ENCODE data around the gene RCOR2. TPM values are rescaled to one million over a fixed set of nuclear protein-coding genes. Genes with fewer than 3 reads are reported as not detected.

Gene RCOR2
- total RNA-seq, 2 experiments from 2014 or later = 2.1 to 2.4 TPM

GRCh38 chr11:63961608-63962412, 44.8 kb upstream of the RCOR2 start:
- Histone ChIP-seq H3K36me3 (ENCODE audit: insufficient read depth, low read length) (no peaks in the 10 kb centered on the region), H2AFZ (ENCODE audit: low read length) (no peak overlapping the region), H3K4me1 (ENCODE audit: insufficient read depth, low read length, poor library complexity, severe bottlenecking) (peaks cover 4% of the 10 kb centered on the region), H3K27ac (ENCODE audit: low read depth, low read length, poor library complexity, severe bottlenecking) (no peak overlapping the region), H4K20me1 (ENCODE audit: insufficient read depth, low read length) (no peaks in the 10 kb centered on the region), H3K4me2 (ENCODE audit: low read length) (no peak overlapping the region), H3K4me3 (ENCODE audit: low read depth, low read length, poor library complexity, severe bottlenecking) (no peak overlapping the region), H3K9me2 (ENCODE audit: insufficient read depth, low read length) (no peaks in the 10 kb centered on the region), H3K79me2 (ENCODE audit: insufficient read depth, low read depth, low read length) (no peaks in the 10 kb centered on the region), H3K9me3 (ENCODE audit: low read length) (no peaks in the 10 kb centered on the region)
- POLR2A ChIA-PET = interaction anchor here (1.0 to 1.2 kb wide), 2 partner anchors 9 to 253 kb away, joined by 3 to 4 read pairs; no protein-coding TSS in a partner anchor
- no peak for DNase-seq (ENCODE audit: low spot score)
- no peak for TF ChIP-seq CTCF (conservative IDR thresholded peaks at IDR 0.05; ENCODE audit: low read length)
- no peak for TF ChIP-seq EZH2phosphoT487 (IDR thresholded peaks at IDR 0.05; ENCODE audit: borderline replicate concordance, low read depth, low read length)
- CTCF ChIA-PET (ENCODE audit: unreplicated experiment) = interaction anchor here (0.5 to 0.7 kb wide), 3 partner anchors 79 to 1110 kb away, joined by 3 read pairs; partner anchors contain the start of gene FERMT3
- no TSS peak for BruUV-seq (replicated peaks)
- intact Hi-C loops (cut with micrococcal nuclease; ENCODE audit: unreplicated experiment) = no loop called here

- H3K27ac ChIP-seq (ENCODE audit: low read depth, low read length, poor library complexity, severe bottlenecking) = no peak overlapping the region
- CTCF ChIA-PET (ENCODE audit: unreplicated experiment) = no interaction called here
- no TSS peak for BruUV-seq (replicated peaks)
These were observed 41.0 kb upstream of the RCOR2 start for GRCh38 chr11:63958008-63958407.

GRCh38 chr11:63952570-63952969, 35.6 kb upstream of the RCOR2 start:
- no peaks in the 10 kb centered on the region for H4K20me1 ChIP-seq (ENCODE audit: insufficient read depth, low read length)
- intact Hi-C loops (cut with micrococcal nuclease; ENCODE audit: unreplicated experiment) = no loop called here
- BruUV-seq (replicated peaks) = no TSS peak
- peaks cover 9% of the 10 kb centered on the region for H3K4me1 ChIP-seq (ENCODE audit: insufficient read depth, low read length, poor library complexity, severe bottlenecking)
- CTCF ChIA-PET (ENCODE audit: unreplicated experiment) = no interaction called here
- H3K79me2 ChIP-seq (ENCODE audit: insufficient read depth, low read depth, low read length) = no peaks in the 10 kb centered on the region
- H3K9me3 ChIP-seq (ENCODE audit: low read length) = no peaks in the 10 kb centered on the region
- POLR2A ChIA-PET = interaction anchor here (1.1 kb wide), 2 partner anchors 10 to 33 kb away, joined by 3 to 4 read pairs; partner anchors contain the start of gene OTUB1
- no peak overlapping the region for H3K27ac ChIP-seq (ENCODE audit: low read depth, low read length, poor library complexity, severe bottlenecking)
- H3K4me2 ChIP-seq (ENCODE audit: low read length) = no peak overlapping the region
- TF ChIP-seq CTCF (conservative IDR thresholded peaks at IDR 0.05; ENCODE audit: low read length) (no peak), EZH2phosphoT487 (IDR thresholded peaks at IDR 0.05; ENCODE audit: borderline replicate concordance, low read depth, low read length) (no peak)
- no peak overlapping the region for H2AFZ ChIP-seq (ENCODE audit: low read length)
- no peak for DNase-seq (ENCODE audit: low spot score)
- H3K36me3 ChIP-seq (ENCODE audit: insufficient read depth, low read length) = peaks cover 73% of the 10 kb centered on the region
- H3K9me2 ChIP-seq (ENCODE audit: insufficient read depth, low read length) = no peaks in the 10 kb centered on the region
- H3K4me3 ChIP-seq (ENCODE audit: low read depth, low read length, poor library complexity, severe bottlenecking) = no peak overlapping the region

More at GRCh38 chr11:63958008-63958407, 41.0 kb upstream of the RCOR2 start:
- intact Hi-C loops (cut with micrococcal nuclease; ENCODE audit: unreplicated experiment) = no loop called here
- Histone ChIP-seq H2AFZ (ENCODE audit: low read length) (no peak overlapping the region), H3K9me3 (ENCODE audit: low read length) (no peaks in the 10 kb centered on the region), H3K36me3 (ENCODE audit: insufficient read depth, low read length) (peaks cover 35% of the 10 kb centered on the region), H3K4me2 (ENCODE audit: low read length) (no peak overlapping the region), H3K4me1 (ENCODE audit: insufficient read depth, low read length, poor library complexity, severe bottlenecking) (no peaks in the 10 kb centered on the region), H3K9me2 (ENCODE audit: insufficient read depth, low read length) (no peaks in the 10 kb centered on the region), H4K20me1 (ENCODE audit: insufficient read depth, low read length) (no peaks in the 10 kb centered on the region), H3K79me2 (ENCODE audit: insufficient read depth, low read depth, low read length) (no peaks in the 10 kb centered on the region), H3K4me3 (ENCODE audit: low read depth, low read length, poor library complexity, severe bottlenecking) (no peak overlapping the region)
- POLR2A ChIA-PET = no interaction called here
- TF ChIP-seq EZH2phosphoT487 (IDR thresholded peaks at IDR 0.05; ENCODE audit: borderline replicate concordance, low read depth, low read length) = no peak
- DNase-seq (ENCODE audit: low spot score) = no peak
